Spleen (tissue), 11 donors: ENCODE results near the gene LRRC55. TPM values are rescaled to one million over a fixed set of nuclear protein-coding genes. Genes with fewer than 3 reads are reported as not detected.

Experiments used
- DNase-seq: peaks from one replicate; pipeline ENCODE4 v3.0.0-alpha.2; 2020
- H3K27ac ChIP-seq, 8 donors: fragments of 200-600 bp; sonication (generic) in 7 of 8; 1 replicate in 4 of 8; 2 replicates in 4 of 8; pipeline versions ENCODE4 v1.5.0 to v1.8.0; 2016 to 2021; ENCODE audit warnings: inconsistent platforms in 4 of 8, mild to moderate bottlenecking in 4 of 8, moderate library complexity in 1 of 8
- H3K27me3 ChIP-seq, 7 donors: fragments of 200-600 bp; sonication (generic) in 6 of 7; replicated peaks in 1 of 7; 1 replicate in 4 of 7; 2 replicates in 3 of 7; pipeline versions ENCODE4 v1.5.0 to v1.8.0; 2016 to 2021; ENCODE audit warnings: inconsistent platforms in 3 of 7, mild to moderate bottlenecking in 1 of 7
- H3K36me3 ChIP-seq, 6 donors: fragments of 200-600 bp; sonication (generic) in 5 of 6; 1 replicate in 4 of 6; 2 replicates in 2 of 6; pipeline versions ENCODE4 v1.5.0 to v1.8.0; 2016 to 2021; ENCODE audit warnings: inconsistent platforms in 2 of 6
- H3K4me1 ChIP-seq, 6 donors: fragments of 200-600 bp; sonication (generic) in 5 of 6; 1 replicate in 3 of 6; 2 replicates in 3 of 6; pipeline versions ENCODE4 v1.5.0 to v1.8.0; 2016 to 2021; ENCODE audit warnings: inconsistent platforms in 3 of 6
- H3K4me3 ChIP-seq, 8 donors: fragments of 200-600 bp; sonication (generic) in 7 of 8; 1 replicate in 4 of 8; 2 replicates in 4 of 8; pipeline versions ENCODE4 v1.5.0 to v1.8.0; 2016 to 2021; ENCODE audit warnings: inconsistent platforms in 4 of 8, mild to moderate bottlenecking in 4 of 8, moderate library complexity in 2 of 8
- H3K9me3 ChIP-seq, 8 donors: fragments of 200-600 bp; sonication (generic) in 7 of 8; 1 replicate in 4 of 8; 2 replicates in 4 of 8; pipeline versions ENCODE4 v1.5.0 to v1.8.0; 2016 to 2021; ENCODE audit warnings: inconsistent platforms in 4 of 8
- CTCF ChIP-seq, 11 experiments: fragments of 200-600 bp in 7 of 11; fragments of 450-650 bp in 4 of 11; sonication (generic) in 4 of 11; IDR thresholded peaks in 8 of 11; conservative IDR thresholded peaks in 3 of 11; 1 replicate in 7 of 11; 2 replicates in 4 of 11; pipeline versions ENCODE4 v1.4.0 to v1.8.0; 2016 to 2021; ENCODE audit warnings: antibody characterized with exemption in 11 of 11, inconsistent platforms in 4 of 11, mild to moderate bottlenecking in 1 of 11
- POLR2A ChIP-seq, 3 donors: fragments of 450-650 bp; IDR thresholded peaks; one replicate each; pipeline ENCODE4 v1.5.1; 2017; ENCODE audit warnings: antibody characterized with exemption in 3 of 3, mild to moderate bottlenecking in 1 of 3
- POLR2AphosphoS5 ChIP-seq, 3 donors: sonication (generic); formaldehyde crosslinking; IDR thresholded peaks; one replicate each; pipeline ENCODE4 v1.5.1; 2017; ENCODE audit warnings: antibody characterized with exemption in 3 of 3
- WGBS, 5 donors: extraction: QIAGEN DNeasy Blood & Tissue Kit in 3 of 5; methylation state at CpG; one replicate each; pipeline versions ENCODE4 v1.1.5 to v1.1.7; 2013 to 2018; 5-methylcytosine and 5-hydroxymethylcytosine counted together
- intact Hi-C: fragments of 100-400 bp; cut with DNase I; formaldehyde crosslinking; loops from one replicate; pipeline ENCODE4 v1.15.0; 2023; ENCODE audit warnings: low total_unique reads
- polyA plus RNA-seq, 3 donors: library from polyadenylated mRNA; stranded (reverse); fragments of 200-250 nt; gene quantifications; one replicate each; pipeline ENCODE4 v1.2.1, GENCODE V29; 2013
- total RNA-seq, 7 donors: library from RNA; depleted of rRNA in 3 of 7; stranded (reverse); fragments of >200 nt in 3 of 7; fragmentation: NEBNext Ultra II Directional in 4 of 7; extraction: Animal tissue kit (Norgen Biotek cat#: 25700) in 4 of 7; gene quantifications; one replicate each; pipeline versions ENCODE4 v1.1.0 to v1.2.1, GENCODE V29; 2016 to 2021
- donor health status: healthy with polysubstance abuse.
- donor health status: DM: no; HTN: no; CAD: no; lungs with moderate emphysema.
- donor health status: DM: no; HTN: no; CAD: no.
- donor health status: Bipolar disorder and iron deficiency.
- donor health status: healthy.
- donor health status: DM: no; HTN: no; CAD: no.
- donor health status: DM: yes; HTN: yes; CAD: no.

The LRRC55 gene
- total and polyA plus RNA-seq, 10 donors: 0.03 to 1.5 (median 0.54) TPM; not detected in 1

- intact Hi-C loops: no loop called here
- 76 to 97% (median 82%) methylated on average over 1 of the region's 1 CpG for WGBS, 5 donors
- DNase-seq: no peak
- H3K36me3 ChIP-seq: no peaks in the 10 kb centered on the region
- TF ChIP-seq CTCF (IDR thresholded peaks at IDR 0.05 in 8 of 11, conservative IDR thresholded peaks at IDR 0.05 in 3 of 11) (no peak), POLR2AphosphoS5 (IDR thresholded peaks at IDR 0.05) (no peak), POLR2A (IDR thresholded peaks at IDR 0.05) (no peak)
- no peak overlapping the region for H3K4me3 ChIP-seq
- H3K9me3 ChIP-seq: no peaks in the 10 kb centered on the region
- no peak overlapping the region for H3K27ac ChIP-seq
- H3K4me1 ChIP-seq: no peaks in the 10 kb centered on the region
- peaks cover 0 to 28% (median 0%) of the 10 kb centered on the region in 7 donors for H3K27me3 ChIP-seq
These were observed 23.2 kb upstream of the LRRC55 start for GRCh38 chr11:57158599-57158998.

GRCh38 chr11:57160665-57161064, 21.1 kb upstream of the LRRC55 start:
- 79 to 85% (median 82%) methylated on average over 2 of the region's 2 CpGs for WGBS, 5 donors
- peaks cover 0 to 12% (median 0%) of the 10 kb centered on the region in 7 donors for H3K27me3 ChIP-seq

GRCh38 chr11:57161351-57161750, 20.4 kb upstream of the LRRC55 start:
- H3K4me1 ChIP-seq: no peaks in the 10 kb centered on the region
- 53 to 64% (median 58%) methylated on average over 5 of the region's 5 CpGs for WGBS, 5 donors
- DNase-seq: no peak
- H3K9me3 ChIP-seq: no peaks in the 10 kb centered on the region
- H3K27ac ChIP-seq: no peak overlapping the region
- H3K36me3 ChIP-seq: no peaks in the 10 kb centered on the region
- TF ChIP-seq POLR2A (IDR thresholded peaks at IDR 0.05): no peak
- peaks cover 0 to 5% (median 0%) of the 10 kb centered on the region in 7 donors for H3K27me3 ChIP-seq
- intact Hi-C loops: no loop called here
- no peak overlapping the region for H3K4me3 ChIP-seq

More at GRCh38 chr11:57160665-57161064, 21.1 kb upstream of the LRRC55 start:
- Histone ChIP-seq H3K27ac (no peak overlapping the region), H3K36me3 (no peaks in the 10 kb centered on the region), H3K9me3 (no peaks in the 10 kb centered on the region), H3K4me3 (no peak overlapping the region), H3K4me1 (no peaks in the 10 kb centered on the region)
- no peak for TF ChIP-seq POLR2A (IDR thresholded peaks at IDR 0.05)
- no peak for TF ChIP-seq POLR2AphosphoS5 (IDR thresholded peaks at IDR 0.05)
- TF ChIP-seq CTCF (IDR thresholded peaks at IDR 0.05 in 8 of 11, conservative IDR thresholded peaks at IDR 0.05 in 3 of 11): no peak
- intact Hi-C loops: no loop called here
- no peak for DNase-seq

- no peak for DNase-seq
- Histone ChIP-seq H3K27ac (no peak overlapping the region), H3K27me3 (peaks cover 0 to 4% (median 0%) of the 10 kb centered on the region in 7 donors), H3K4me3 (no peak overlapping the region), H3K9me3 (no peaks in the 10 kb centered on the region), H3K36me3 (no peaks in the 10 kb centered on the region), H3K4me1 (no peaks in the 10 kb centered on the region)
- TF ChIP-seq CTCF (IDR thresholded peaks at IDR 0.05 in 8 of 11, conservative IDR thresholded peaks at IDR 0.05 in 3 of 11) (no peak), POLR2AphosphoS5 (IDR thresholded peaks at IDR 0.05) (no peak), POLR2A (IDR thresholded peaks at IDR 0.05) (no peak)
- intact Hi-C loops: no loop called here
- 65 to 78% (median 70%) methylated on average over 6 of the region's 6 CpGs for WGBS, 5 donors
These were observed 19.4 kb upstream of the LRRC55 start for GRCh38 chr11:57162179-57162898.
